ENCODE measurements around the gene PCDHA3. TPM values are rescaled to one million over a fixed set of nuclear protein-coding genes. Genes with fewer than 3 reads are reported as not detected.
"Not testable (repeated sequence)": the region's sequence is repeated elsewhere in the genome, so short reads cannot be mapped to it uniquely, and the experiment has no call there.

The PCDHA3 gene
- total RNA-seq, 1 experiment from 2014 or later = not detected

DNA sequence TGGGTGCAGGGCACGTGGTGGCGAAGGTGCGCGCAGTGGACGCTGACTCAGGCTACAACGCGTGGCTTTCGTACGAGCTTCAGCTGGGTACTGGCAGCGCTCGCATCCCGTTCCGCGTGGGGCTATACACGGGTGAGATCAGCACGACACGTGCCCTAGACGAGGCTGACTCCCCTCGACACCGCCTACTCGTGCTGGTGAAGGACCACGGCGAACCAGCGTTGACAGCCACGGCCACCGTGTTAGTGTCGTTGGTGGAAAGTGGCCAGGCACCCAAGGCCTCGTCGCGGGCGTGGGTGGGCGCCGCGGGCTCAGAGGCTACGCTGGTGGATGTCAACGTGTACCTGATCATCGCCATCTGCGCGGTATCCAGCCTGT is 4.2 kb upstream of the PCDHA3 start:
- H3K4me3 ChIP-seq (ENCODE audit: low read depth, low read length) = no peak overlapping the region
- H3K9me3 Mint-ChIP-seq (ENCODE audit: unreplicated experiment) = peaks cover 16% of the 10 kb centered on the region
- H3K27me3 Mint-ChIP-seq (ENCODE audit: insufficient read depth, unreplicated experiment) = no peaks in the 10 kb centered on the region
- DNase-seq = no peak
- ChIA-PET CTCF (no interaction called here), POLR2A (no interaction called here)
- intact Hi-C loops (cut with micrococcal nuclease; ENCODE audit: unreplicated experiment) = no loop called here
- H3K4me3 Mint-ChIP-seq (ENCODE audit: unreplicated experiment) = no peak overlapping the region
- TF ChIP-seq, protein P1, sequence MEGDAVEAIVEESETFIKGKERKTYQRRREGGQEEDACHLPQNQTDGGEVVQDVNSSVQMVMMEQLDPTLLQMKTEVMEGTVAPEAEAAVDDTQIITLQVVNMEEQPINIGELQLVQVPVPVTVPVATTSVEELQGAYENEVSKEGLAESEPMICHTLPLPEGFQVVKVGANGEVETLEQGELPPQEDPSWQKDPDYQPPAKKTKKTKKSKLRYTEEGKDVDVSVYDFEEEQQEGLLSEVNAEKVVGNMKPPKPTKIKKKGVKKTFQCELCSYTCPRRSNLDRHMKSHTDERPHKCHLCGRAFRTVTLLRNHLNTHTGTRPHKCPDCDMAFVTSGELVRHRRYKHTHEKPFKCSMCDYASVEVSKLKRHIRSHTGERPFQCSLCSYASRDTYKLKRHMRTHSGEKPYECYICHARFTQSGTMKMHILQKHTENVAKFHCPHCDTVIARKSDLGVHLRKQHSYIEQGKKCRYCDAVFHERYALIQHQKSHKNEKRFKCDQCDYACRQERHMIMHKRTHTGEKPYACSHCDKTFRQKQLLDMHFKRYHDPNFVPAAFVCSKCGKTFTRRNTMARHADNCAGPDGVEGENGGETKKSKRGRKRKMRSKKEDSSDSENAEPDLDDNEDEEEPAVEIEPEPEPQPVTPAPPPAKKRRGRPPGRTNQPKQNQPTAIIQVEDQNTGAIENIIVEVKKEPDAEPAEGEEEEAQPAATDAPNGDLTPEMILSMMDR (IDR thresholded peaks at IDR 0.05; ENCODE audit: insufficient read depth in 1 of 2, low read depth in 1 of 2, low read length in 1 of 2, severe bottlenecking in 1 of 2, unreplicated experiment in 1 of 2) = no peak
- no peaks in the 10 kb centered on the region for H3K4me1 ChIP-seq
- H3K9me3 ChIP-seq = peaks cover 3% of the 10 kb centered on the region; the same call in 1 of the 2 replicates
- no peaks in the 10 kb centered on the region for H3K27me3 ChIP-seq (replicated peaks; ENCODE audit: control insufficient read depth, insufficient read depth, low read length)
- no peak overlapping the region for H3K27ac Mint-ChIP-seq (ENCODE audit: unreplicated experiment)
- H3K4me1 Mint-ChIP-seq (ENCODE audit: low read depth, unreplicated experiment) = no peaks in the 10 kb centered on the region
- no TSS peak for BruUV-seq (replicated peaks)
- no peaks in the 10 kb centered on the region for H3K36me3 Mint-ChIP-seq (ENCODE audit: insufficient read depth, unreplicated experiment)
- no peaks in the 10 kb centered on the region for H3K36me3 ChIP-seq (ENCODE audit: control insufficient read depth, insufficient read depth, low read length)

DNA sequence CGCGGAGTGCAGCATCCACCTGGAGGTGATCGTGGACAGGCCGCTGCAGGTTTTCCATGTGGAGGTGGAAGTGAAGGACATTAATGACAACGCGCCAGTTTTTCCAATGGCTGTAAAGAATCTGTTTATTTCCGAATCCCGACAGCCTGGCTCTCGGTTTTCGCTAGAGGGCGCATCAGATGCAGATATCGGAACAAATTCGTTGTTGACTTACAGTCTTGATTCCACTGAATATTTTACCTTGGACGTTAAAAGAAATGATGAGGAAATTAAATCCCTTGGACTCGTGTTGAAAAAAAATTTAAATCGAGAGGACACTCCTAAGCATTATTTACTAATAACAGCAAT is 611 bp downstream of the PCDHA3 start:
- H3K4me3 ChIP-seq (ENCODE audit: low read depth, low read length) = no peak overlapping the region

GRCh38 chr5:140802381-140802780 is 1.5 kb downstream of the PCDHA3 start:
- H3K27me3 ChIP-seq (replicated peaks; ENCODE audit: control insufficient read depth, insufficient read depth, low read length); H3K4me3 ChIP-seq (ENCODE audit: low read depth, low read length); DNase-seq; intact Hi-C loops (cut with micrococcal nuclease; ENCODE audit: unreplicated experiment); H3K27me3 Mint-ChIP-seq (ENCODE audit: insufficient read depth, unreplicated experiment); H3K4me3 Mint-ChIP-seq (ENCODE audit: unreplicated experiment); BruUV-seq (replicated peaks); H3K9me3 ChIP-seq; H3K4me1 Mint-ChIP-seq (ENCODE audit: low read depth, unreplicated experiment); H3K27ac Mint-ChIP-seq (ENCODE audit: unreplicated experiment); H3K4me1 ChIP-seq; H3K36me3 ChIP-seq (ENCODE audit: control insufficient read depth, insufficient read depth, low read length); POLR2A ChIA-PET; H3K36me3 Mint-ChIP-seq (ENCODE audit: insufficient read depth, unreplicated experiment); CTCF ChIA-PET: not testable (repeated sequence)
- peaks cover 17% of the 10 kb centered on the region for H3K9me3 Mint-ChIP-seq (ENCODE audit: unreplicated experiment)

More for the DNA sequence above, 611 bp downstream of the PCDHA3 start:
- H3K27ac Mint-ChIP-seq (ENCODE audit: unreplicated experiment) = no peak overlapping the region
- H3K27me3 Mint-ChIP-seq (ENCODE audit: insufficient read depth, unreplicated experiment) = no peaks in the 10 kb centered on the region
- no peaks in the 10 kb centered on the region for H3K4me1 Mint-ChIP-seq (ENCODE audit: low read depth, unreplicated experiment)
- ChIA-PET CTCF (no interaction called here), POLR2A (no interaction called here)
- H3K27me3 ChIP-seq (replicated peaks; ENCODE audit: control insufficient read depth, insufficient read depth, low read length) = no peaks in the 10 kb centered on the region
- no peaks in the 10 kb centered on the region; the same call in 1 of the 2 replicates for H3K9me3 ChIP-seq
- intact Hi-C loops (cut with micrococcal nuclease; ENCODE audit: unreplicated experiment) = no loop called here
- H3K36me3 ChIP-seq (ENCODE audit: control insufficient read depth, insufficient read depth, low read length) = no peaks in the 10 kb centered on the region
- no peak for DNase-seq
- TF ChIP-seq, protein P1 (IDR thresholded peaks at IDR 0.05; ENCODE audit: insufficient read depth in 1 of 2, low read depth in 1 of 2, low read length in 1 of 2, severe bottlenecking in 1 of 2, unreplicated experiment in 1 of 2) = no peak
- H3K36me3 Mint-ChIP-seq (ENCODE audit: insufficient read depth, unreplicated experiment) = no peaks in the 10 kb centered on the region
- no peaks in the 10 kb centered on the region for H3K4me1 ChIP-seq
- no TSS peak for BruUV-seq (replicated peaks)
- H3K4me3 Mint-ChIP-seq (ENCODE audit: unreplicated experiment) = no peak overlapping the region
- peaks cover 17% of the 10 kb centered on the region for H3K9me3 Mint-ChIP-seq (ENCODE audit: unreplicated experiment)

- ChIA-PET CTCF (no interaction called here), POLR2A (no interaction called here)
- intact Hi-C loops (cut with micrococcal nuclease; ENCODE audit: unreplicated experiment) = no loop called here
Measured at GRCh38 chr5:140802781-140803271, 2.0 kb downstream of the PCDHA3 start.

More at GRCh38 chr5:140802781-140803271, 2.0 kb downstream of the PCDHA3 start:
- Histone ChIP-seq H3K4me1 (no peaks in the 10 kb centered on the region), H3K4me3 (ENCODE audit: low read depth, low read length) (no peak overlapping the region), H3K36me3 (ENCODE audit: control insufficient read depth, insufficient read depth, low read length) (no peaks in the 10 kb centered on the region), H3K27me3 (replicated peaks; ENCODE audit: control insufficient read depth, insufficient read depth, low read length) (no peaks in the 10 kb centered on the region), H3K9me3 (no peaks in the 10 kb centered on the region; the same call in 1 of the 2 replicates)
- H3K36me3 Mint-ChIP-seq (ENCODE audit: insufficient read depth, unreplicated experiment) = no peaks in the 10 kb centered on the region
- TF ChIP-seq, protein P1 (IDR thresholded peaks at IDR 0.05; ENCODE audit: insufficient read depth in 1 of 2, low read depth in 1 of 2, low read length in 1 of 2, severe bottlenecking in 1 of 2, unreplicated experiment in 1 of 2) = no peak
- no TSS peak for BruUV-seq (replicated peaks)
- no peaks in the 10 kb centered on the region for H3K27me3 Mint-ChIP-seq (ENCODE audit: insufficient read depth, unreplicated experiment)
- DNase-seq = no peak
- peaks cover 17% of the 10 kb centered on the region for H3K9me3 Mint-ChIP-seq (ENCODE audit: unreplicated experiment)
- H3K4me1 Mint-ChIP-seq (ENCODE audit: low read depth, unreplicated experiment) = no peaks in the 10 kb centered on the region
- H3K4me3 Mint-ChIP-seq (ENCODE audit: unreplicated experiment) = no peak overlapping the region
- H3K27ac Mint-ChIP-seq (ENCODE audit: unreplicated experiment) = no peak overlapping the region
